GM03348 (cell line): ENCODE measurements around the gene LRRC10.
"Not testable (repeated sequence)": the region's sequence is repeated elsewhere in the genome, so short reads cannot be mapped to it uniquely, and the experiment has no call there.

ENCODE experiments used
- DNase-seq: peaks from one replicate; pipeline ENCODE4 v3.0.0; 2012; ENCODE audit warnings: low spot score

LRRC10 gene

DNA sequence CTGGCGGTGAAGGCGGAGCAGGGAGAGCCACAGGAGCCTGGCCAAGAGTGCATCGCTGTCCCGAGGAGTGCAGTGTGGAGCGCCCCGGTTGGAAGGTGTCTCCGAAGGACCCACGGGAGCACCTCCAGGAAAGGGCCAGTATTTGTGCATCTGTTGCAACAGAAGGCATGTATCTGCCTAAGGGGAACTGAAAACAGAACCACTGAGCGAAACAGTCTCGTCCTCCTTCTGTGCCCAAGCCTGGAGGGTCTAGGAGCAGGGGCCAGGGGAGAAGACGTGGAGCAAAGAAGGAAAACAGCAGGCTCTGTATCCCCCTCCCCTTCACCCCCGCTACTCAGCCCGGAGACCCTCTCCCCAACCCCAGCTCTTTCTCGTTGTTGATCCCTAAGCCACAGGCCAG is 5.3 kb upstream of the LRRC10 start:
- no peak for DNase-seq

DNA sequence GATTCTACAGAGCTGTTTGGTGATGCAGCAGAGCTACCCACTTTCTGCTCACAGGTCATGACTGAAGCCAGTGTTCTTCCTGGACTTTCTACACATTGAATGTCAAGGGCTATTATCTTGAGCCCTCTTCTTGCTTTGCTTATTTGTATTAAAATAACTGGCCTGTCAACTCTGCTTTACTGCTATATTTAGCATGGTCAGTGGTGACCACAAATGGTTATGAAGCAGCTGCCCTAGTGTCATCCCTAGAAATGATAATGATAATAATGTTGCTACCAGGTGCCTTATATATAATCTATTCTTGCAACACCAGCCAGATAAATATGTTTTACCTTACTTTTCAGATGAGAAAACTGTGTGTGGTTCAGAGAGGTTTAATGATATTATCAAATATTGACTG is 2.6 kb upstream of the LRRC10 start:
- DNase-seq = no peak

DNA sequence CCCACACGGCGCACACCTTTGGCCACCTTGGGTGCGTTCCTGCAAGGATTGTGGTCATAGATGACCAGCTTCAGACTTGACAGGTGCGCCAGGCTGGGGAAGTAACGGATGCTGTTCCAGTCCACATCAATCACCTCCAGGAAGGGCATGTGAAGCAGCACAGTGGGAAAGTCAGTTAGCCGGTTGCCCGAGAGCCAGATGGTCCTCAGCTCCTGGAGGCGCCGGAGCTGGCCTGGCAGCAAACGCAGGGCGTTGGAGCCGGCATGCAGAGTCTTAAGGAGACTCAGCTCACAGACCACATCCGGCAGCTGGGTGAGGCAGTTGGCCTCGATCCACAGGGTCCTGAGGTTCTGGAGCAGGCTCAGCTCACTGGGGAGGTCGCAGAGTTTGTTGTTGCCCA is 581 bp downstream of the LRRC10 start:
- no peak for DNase-seq

DNA sequence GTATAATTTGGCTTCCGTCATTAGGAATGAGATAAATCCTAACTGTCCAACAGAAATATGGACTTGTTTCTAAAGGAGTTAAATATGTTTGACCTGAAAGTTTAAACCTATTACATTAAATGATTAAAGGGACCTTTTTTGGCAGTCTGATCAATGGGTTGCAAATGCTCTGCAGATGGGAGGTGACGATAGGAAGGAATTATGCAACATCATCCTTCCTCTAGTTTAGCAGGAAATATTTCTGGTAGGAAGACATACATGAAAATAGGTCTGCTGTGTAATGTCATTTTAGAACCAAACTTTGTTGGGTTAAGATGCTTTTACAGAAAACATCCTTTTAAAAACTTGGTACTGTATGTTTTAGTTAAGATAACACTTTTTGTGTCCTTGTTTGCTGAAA is 2.6 kb downstream of the LRRC10 start:
- peak; percentile 38 for DNase-seq

DNA sequence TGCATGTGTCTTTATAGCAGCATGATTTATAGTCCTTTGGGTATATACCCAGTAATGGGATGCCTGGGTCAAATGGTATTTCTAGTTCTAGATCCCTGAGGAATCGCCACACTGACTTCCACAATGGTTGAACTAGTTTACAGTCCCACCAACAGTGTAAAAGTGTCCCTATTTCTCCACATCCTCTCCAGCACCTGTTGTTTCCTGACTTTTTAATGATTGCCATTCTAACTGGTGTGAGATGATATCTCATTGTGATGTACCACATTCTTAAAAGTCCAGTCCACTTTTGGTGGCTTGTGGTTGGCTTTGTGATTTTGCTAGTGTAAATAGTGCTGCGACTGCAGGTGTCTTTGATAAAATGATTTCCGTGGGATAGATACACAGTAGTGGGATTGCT is 6.4 kb downstream of the LRRC10 start:
- DNase-seq = not testable (repeated sequence)

DNA sequence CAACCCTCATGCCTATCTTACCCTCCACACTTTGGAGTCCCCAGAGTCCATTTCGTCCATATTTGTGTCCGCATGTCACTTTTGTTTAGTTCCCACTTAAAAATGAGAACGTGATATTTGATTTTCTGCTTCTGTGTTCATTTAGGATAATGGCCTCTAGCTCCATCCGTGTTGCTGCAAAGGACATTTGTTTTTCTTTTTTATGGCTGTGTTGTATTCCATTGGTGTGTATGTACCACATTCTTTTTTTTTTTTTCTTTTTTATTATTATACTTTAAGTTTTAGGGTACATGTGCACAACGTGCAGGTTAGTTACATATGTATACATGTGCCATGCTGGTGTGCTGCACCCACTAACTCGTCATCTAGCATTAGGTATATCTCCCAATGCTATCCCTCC is 7.2 kb downstream of the LRRC10 start:
- DNase-seq = not testable (repeated sequence)

DNA sequence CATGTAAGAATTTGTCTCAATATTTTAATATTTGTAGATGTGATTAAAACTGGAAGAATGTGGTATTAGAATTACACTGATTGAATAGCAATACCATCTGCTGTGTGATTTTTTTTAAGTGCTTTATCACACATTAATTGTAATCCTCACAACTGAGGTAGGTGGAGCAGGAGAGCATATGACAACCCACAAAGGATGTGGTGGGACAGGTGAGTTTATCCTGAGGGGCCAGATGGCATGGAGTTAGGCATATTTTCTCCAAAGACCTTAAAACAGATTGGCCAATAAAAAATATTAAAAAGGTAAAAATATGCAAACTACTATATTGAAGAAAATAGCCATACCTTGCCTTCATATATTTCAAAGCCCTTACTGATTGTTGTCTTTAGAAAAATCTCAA is 7.8 kb downstream of the LRRC10 start:
- no peak for DNase-seq

DNA sequence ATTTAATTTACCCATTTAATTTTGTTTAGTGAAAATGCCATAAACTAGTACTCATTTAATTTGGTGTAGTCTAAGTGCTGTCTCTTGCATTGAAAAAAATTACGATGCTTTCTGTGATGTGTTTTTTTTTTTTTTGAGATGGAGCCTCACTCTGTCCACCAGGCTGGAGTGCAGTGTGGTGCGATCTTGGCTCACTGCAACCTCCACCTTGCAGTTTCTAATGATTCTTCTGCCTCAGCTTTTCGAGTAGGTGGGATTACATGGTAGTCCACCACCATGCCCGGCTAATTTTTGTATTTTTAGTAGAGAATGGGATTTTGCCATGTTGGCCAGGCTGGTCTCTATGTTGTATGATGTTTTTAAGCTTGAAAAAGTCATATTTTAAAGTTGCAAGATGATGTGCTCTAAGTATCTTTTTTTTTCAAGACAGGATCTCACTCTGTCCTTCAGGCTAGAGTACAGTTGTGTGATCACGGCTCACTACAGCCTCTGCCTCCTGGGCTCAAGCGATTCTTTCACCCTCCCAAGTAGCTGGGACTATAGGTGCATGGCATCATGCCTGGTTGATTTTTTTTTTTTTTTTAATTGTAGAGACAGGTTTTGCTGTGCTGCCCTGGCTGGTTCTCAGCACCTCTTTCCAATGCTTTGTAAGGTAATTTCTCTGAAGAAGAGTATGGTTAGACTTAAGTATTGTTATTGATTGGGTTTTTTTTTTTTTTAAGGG is 8.6 kb downstream of the LRRC10 start:
- DNase-seq = no peak

DNA sequence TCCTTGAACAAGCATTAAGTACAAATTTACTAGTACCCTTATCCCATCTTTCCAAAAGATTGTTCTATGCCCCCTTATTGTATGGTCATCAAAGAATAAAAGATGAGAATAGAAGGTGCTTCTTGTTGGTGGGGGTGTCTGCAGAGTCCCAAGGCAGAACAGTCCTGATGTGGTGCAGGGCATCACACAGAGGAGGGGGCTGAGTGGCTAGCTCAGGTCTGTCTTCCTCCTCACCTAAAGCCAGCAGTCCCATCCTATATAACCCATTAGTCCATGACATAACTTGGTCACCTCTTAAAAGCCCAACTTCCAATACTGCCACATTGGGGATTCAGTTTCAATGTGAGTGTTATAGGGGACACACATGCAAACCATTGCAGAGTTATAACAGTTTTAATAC is 9.9 kb downstream of the LRRC10 start:
- no peak for DNase-seq

DNA sequence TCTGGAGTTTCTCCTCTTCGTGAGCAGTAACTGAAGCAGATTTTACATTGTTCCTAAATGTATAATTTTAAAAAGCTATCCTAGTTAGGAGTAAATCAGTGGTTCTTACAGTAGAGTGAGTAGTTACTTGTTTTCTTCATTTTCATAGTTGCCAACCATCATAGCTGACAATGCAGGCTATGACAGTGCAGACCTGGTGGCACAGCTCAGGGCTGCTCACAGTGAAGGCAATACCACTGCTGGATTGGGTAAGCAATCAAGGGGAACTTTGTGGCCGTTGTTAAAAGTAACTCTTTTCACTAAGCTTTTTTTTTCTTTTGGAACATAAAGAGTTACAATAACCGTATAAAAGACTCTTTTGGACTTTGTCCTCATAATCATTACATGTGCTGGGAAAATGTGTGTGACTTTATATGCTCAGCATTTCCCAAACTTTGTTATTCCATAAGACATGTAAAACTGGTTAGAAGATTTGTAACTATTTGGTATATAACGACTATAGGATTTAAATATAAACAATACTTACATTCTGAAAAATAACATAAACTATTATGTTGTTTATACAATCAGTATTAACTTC is 12.4 kb downstream of the LRRC10 start:
- no peak for DNase-seq

DNA sequence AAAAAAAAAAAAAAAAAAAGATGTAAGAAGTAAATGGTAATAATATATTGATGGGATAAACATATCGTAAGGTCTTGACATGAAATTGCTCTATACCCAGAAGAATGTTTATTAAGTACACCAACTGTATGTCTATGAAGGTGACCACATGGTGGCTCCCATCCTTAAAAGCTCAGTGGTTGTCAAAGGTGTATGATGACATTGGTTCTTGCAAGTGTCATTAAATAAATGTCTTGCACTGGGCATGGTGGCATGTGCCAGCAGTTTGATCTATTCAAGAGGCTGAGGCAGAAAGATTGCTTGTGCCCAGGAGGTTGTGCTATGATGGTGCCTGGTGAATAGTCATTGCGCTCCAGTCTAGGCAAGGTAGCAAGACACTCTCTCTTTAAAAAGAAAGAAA is 15.0 kb downstream of the LRRC10 start:
- no peak for DNase-seq

DNA sequence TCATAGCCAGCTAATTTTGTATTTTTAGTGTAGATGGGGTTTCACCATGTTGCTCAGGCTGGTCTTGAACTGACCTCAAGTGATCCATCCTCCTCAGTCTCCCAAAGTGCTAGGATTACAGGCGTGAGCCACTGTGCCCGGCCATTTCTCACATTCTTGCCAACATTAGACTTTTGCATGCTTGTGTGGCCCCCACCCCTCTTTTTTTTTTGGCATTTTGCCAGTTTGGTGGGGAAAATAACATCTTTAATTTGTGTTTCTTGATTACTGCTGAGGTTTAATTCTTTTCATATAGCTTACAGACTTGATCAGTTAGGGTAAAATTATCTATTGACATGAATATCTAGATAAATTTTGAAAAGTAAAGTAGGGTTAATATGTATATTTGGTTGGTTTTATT is 21.6 kb downstream of the LRRC10 start:
- DNase-seq = no peak

DNA sequence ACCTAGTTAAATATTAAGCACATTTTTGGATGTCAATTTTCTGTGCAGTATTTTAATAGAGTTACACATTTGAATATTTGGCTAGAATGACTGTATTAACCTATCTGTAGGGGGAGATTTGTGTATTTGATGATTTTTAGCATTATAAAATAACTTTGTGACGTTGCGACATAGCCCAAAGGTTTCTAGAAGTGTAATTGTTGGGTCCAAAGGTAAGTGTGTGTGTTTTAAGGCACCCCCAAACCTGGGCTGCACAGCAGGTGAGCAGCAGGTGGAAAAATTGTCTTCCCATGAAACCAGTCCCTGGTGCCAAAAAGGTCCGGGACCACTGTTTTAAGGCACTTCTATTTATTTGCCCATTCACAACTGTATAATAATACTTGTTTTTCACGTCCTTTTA is 22.2 kb downstream of the LRRC10 start:
- no peak for DNase-seq

DNA sequence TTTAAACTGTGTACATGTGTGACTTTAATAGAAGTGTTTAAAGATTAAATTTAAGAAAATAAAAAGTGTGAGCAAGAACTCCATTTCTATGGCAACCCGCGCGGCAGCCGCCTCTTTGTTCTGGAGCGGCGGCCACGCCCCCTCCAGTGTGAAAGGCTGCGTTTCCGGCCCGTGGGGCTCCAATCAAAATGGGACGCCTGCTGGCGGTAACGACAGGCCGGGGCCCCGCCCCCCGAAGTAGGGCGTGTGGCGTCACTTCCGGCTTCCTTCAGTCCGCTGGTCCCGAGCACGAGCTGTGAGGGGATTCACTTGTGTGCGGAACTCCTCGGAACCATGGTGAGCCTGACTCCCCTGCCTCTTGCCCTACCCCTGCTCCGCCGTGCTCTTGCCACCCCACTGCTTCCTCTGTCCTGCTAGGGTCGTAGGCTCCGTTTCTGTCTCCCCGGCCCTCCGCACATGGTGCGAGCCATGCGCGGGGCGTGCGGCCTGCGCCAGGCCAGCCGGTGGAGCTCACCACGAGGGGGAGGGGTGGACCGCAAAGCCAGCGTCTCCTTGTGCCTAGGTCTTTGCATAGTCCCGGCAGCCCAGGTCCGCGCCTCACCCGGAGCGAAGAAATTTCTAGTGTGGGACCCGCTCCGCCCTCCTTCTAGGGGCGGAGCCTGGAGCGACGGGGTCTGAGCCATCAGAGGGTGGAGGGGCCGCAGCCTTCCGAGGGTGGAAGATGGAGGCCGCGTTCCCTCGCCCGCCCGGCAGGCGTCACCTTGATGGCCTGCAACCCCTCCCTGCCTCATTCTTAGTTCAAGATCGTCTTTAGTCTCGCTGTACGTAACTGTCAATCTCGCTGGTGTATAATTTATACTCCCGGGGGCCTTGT is 25.3 kb downstream of the LRRC10 start, which contains the start of gene CCT2:
Gene CCT2 (plus strand): TSS at position 271 of the 874 bp plus-strand sequence. CDS start 63 bp downstream, at position 334.
- peak; percentile 98 for DNase-seq

DNA sequence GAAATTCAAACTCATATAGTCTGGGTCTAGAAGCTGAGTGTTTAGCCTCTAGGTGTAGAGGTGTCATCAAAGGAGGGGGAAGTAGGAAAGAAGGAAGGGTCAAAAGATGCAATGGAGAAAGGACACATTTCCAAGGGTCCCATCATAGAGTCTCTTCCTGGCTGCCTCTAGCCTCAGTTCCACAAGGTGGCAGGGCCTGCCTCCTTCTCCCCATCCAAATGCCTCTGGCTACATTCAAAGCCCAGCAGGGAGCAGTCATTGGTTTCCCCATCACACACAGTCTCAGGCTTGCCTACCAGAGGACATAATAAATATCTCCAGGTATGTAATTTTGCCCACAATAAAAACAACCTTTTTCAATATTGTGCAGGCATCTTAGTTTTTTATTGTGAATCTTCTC is 27.5 kb downstream of the LRRC10 start:
- no peak for DNase-seq

DNA sequence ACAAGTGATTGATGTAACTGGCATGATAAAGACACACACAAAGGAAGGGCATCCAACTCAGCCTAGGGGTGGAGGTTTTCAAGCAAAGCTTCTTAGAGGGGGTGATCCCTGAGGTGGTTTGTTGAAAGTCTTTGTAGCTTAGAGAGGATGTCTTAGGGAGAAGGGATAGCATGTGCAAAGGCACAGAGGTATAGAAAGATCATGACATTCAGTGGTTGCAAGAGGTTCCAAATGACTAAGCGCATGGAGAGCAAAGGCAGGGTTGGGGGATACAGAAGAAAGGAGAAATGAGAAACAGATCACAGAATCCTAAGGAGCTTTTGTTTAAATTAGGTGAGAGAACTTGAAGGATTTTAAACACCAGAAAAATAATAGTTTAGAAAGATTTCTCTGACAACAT is 30.6 kb downstream of the LRRC10 start:
- no peak for DNase-seq

DNA sequence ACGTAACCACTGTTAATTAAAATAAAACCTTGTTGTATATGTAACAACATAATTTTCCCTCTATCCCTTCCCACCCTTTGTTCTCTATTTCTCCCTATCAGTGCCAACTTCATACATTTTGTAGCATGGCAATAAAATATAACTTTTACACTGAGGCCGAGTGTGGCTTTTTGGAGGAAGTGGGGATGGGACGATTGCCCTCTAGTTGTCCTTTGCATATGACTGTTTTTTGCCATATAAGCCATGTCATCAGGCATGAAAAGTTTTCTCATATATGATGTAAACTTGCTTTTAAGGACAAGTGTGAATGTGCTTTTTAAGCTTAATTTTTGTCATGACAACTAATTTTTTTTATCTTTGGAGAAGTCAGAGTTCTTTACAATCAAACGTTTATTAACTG is 31.7 kb downstream of the LRRC10 start:
- DNase-seq = no peak

DNA sequence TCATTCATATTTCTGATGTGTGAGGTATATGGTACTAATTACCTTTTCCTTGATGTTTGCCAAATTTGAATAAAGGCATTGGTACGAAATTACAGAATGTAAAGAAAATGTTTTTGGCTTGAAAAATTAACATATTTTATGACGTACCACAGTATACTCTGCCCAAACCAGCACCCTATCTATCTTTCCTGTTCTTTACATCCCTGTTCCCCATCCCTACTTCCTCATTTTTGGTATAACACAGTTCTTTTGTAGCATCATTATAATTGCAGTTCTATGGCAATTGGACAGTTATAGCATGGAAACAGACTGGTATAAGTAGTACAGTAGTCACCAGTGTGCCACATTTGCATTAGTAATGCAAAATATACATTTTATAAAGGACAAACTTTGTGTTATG is 32.4 kb downstream of the LRRC10 start:
- no peak for DNase-seq

DNA sequence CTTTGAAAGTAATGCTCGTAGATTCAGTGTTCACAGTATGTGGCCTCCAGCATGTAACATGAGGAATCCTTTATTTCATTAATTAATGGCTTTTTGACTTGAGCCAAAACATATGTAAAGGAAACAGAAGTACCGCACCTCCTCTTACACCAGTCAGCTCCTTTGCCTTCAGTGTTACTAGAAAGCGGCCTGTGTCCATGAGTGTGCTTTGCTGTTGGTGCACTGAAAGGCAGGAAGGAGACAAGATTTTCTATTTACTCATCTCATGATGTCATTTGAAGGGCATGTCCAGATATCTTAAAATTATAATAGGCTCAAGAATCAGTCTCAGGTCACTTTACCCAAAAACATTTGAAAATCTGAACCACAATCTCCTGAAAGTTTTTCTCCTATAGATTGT is 35.4 kb downstream of the LRRC10 start:
- DNase-seq = no peak

DNA sequence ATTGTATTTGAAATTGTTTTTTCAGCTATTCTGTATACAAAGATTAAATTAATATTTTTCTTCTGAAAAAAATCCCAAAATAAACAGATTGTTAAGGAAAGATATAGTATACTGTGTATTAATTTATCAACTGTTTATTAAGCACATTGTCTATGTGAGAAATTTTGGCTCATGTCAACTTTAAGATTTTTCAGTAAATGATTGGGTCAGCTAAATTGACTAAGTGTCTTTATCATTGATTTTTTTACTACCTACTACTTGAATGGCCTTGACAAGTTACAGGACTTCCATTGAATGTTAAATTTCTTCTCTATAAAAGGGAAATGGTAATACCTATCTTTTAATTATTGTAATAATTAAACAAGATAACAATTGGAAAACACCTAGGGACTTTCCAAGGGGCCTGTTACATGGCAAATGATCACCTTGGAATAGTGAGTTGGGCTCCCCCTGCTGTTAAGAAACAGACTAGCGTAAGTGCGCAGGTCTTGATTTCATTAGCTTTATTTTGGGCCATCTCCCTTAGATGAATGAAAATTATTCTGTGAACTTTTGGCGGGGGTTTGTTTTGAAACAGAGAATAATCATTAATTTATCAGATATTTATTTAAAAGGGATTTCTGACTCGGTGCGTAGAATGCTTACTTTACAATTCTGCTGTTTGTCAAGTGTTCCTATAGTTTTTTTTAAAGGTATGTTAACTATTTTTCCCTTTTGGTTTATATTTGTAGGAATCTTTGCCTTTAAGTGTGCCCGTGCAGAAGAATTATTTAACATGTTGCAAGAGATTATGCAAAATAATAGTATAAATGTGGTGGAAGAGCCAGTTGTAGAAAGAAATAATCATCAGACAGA is 39.9 kb downstream of the LRRC10 start:
- DNase-seq = peak; percentile 56

DNA sequence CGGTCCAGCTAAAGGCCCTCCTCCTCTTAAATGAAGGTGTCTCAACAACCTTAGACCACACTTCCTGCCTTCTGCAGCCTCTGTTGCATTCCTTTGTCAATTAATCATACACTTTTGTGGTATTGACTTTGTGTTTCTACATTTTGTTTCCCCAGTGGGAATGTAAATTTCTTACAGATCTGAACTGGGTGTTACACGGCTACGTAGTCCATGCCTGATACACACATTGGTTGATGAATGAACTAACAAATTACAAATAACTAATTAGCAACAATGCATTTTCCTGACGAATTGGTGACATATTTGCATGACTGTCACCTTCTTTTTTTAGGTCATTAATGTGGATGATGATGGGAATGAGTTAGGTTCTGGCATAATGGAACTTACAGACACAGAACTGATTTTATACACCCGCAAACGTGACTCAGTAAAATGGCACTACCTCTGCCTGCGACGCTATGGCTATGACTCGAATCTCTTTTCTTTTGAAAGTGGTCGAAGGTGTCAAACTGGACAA is 40.6 kb downstream of the LRRC10 start:
- peak; percentile 53 for DNase-seq

DNA sequence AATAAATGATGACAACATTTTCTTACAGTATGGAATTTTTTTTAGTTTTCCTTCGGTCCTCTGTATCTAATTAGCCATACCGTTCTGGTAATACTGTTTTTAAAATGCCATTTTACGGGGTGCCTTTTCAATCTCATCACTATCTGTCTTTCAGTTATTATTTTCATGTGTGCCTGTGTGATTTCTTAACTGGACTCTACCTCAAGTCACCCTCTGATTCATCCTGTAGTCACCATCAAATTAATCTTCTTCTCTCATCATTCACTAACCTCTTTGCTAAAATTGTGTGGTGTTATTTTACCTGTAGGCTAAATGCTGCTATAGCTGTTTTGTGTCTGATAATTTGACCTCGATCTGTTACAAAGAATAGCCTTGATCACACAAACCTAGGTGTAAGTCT is 41.5 kb downstream of the LRRC10 start:
- peak; percentile 25 for DNase-seq
